MM.1S (cell line): ENCODE measurements around the gene EPN2.

Experiments
- EZH2 ChIP-seq: fragments of 300-600 bp; sonication (generic); optimal IDR thresholded peaks from 2 replicates; pipeline ENCODE3; 2017; ENCODE audit warnings: low read depth, mild to moderate bottlenecking, antibody characterized with exemption, low read length, mixed read lengths
- TF ChIP-seq, protein P1 (sequence below): fragments of 300-600 bp; sonication (generic); IDR thresholded peaks from 2 replicates; pipeline ENCODE4 v1.5.1; 2016; ENCODE audit warnings: antibody characterized with exemption, low read length, mixed read lengths

DNA sequence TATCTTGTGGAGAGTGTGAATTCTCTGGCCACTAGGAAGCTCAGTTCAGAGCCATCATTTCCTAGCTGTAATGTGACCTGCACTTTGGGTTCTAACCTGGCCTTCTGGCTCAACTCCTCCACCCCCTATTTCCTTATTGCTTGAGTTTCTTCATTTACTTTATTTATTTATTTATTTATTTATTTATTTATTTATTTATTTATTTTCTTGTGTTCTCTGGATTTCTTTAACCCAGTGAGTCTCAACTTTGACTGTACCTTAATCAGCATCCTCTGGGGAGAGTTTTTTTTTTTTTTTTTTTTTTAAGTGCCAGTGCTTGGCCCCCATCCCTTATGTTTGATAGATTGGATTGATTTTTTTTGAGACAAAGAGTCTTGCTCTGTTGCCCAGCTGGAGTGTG is 18.1 kb downstream of the EPN2 start:
- TF ChIP-seq, protein P1, sequence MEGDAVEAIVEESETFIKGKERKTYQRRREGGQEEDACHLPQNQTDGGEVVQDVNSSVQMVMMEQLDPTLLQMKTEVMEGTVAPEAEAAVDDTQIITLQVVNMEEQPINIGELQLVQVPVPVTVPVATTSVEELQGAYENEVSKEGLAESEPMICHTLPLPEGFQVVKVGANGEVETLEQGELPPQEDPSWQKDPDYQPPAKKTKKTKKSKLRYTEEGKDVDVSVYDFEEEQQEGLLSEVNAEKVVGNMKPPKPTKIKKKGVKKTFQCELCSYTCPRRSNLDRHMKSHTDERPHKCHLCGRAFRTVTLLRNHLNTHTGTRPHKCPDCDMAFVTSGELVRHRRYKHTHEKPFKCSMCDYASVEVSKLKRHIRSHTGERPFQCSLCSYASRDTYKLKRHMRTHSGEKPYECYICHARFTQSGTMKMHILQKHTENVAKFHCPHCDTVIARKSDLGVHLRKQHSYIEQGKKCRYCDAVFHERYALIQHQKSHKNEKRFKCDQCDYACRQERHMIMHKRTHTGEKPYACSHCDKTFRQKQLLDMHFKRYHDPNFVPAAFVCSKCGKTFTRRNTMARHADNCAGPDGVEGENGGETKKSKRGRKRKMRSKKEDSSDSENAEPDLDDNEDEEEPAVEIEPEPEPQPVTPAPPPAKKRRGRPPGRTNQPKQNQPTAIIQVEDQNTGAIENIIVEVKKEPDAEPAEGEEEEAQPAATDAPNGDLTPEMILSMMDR: no peak
- no peak for TF ChIP-seq EZH2
